Activated CD4-positive, alpha-beta T cell treated with anti-CD3 and anti-CD28 coated beads, Interleukin-2, amount 10 ng/mL, durations not matched to agents 24 days and 14 days (primary cell): Measurements from ENCODE around the gene CDC42EP5. TPM values are rescaled to one million over a fixed set of nuclear protein-coding genes. Genes with fewer than 3 reads are reported as not detected.
"Not testable (repeated sequence)": the region's sequence is repeated elsewhere in the genome, so short reads cannot be mapped to it uniquely, and the experiment has no call there.

ENCODE experiments used
- DNase-seq: peaks from one replicate; pipeline ENCODE4 v3.0.0; 2022
- H3K27ac Mint-ChIP-seq: one replicate; pipeline ENCODE4 v1.8.0; 2022; ENCODE audit warnings: mild to moderate bottlenecking, mixed read lengths
- H3K27me3 Mint-ChIP-seq: one replicate; pipeline ENCODE4 v1.8.0; 2022; ENCODE audit warnings: mixed read lengths
- H3K36me3 Mint-ChIP-seq: one replicate; pipeline ENCODE4 v1.8.0; 2022; ENCODE audit warnings: low read depth, mild to moderate bottlenecking, mixed read lengths
- H3K4me1 Mint-ChIP-seq: one replicate; pipeline ENCODE4 v1.8.0; 2021; ENCODE audit warnings: mixed read lengths
- H3K4me3 Mint-ChIP-seq: one replicate; pipeline ENCODE4 v1.8.0; 2022; ENCODE audit warnings: mild to moderate bottlenecking, moderate library complexity, mixed read lengths
- H3K9me3 Mint-ChIP-seq: one replicate; pipeline ENCODE4 v1.8.0; 2021; ENCODE audit warnings: mixed read lengths
- intact Hi-C: fragments of 100-400 bp; cut with micrococcal nuclease; formaldehyde crosslinking; loops from one replicate; pipeline ENCODE4 v1.15.1; 2023
- total RNA-seq: library from RNA; stranded (reverse); gene quantifications from 2 replicates; pipeline ENCODE4 v1.2.3, GENCODE V29; 2022

The CDC42EP5 gene
- total RNA-seq, 1 donor from 2014 or later: 0.61 TPM

GRCh38 chr19:54454781-54455675, 18.1 kb downstream of the CDC42EP5 start:
- H3K36me3 Mint-ChIP-seq: peaks cover 77% of the 10 kb centered on the region
- no peaks in the 10 kb centered on the region for H3K9me3 Mint-ChIP-seq
- no peak overlapping the region for H3K4me3 Mint-ChIP-seq
- H3K27me3 Mint-ChIP-seq: no peaks in the 10 kb centered on the region
- intact Hi-C loops: no loop called here
- no peak for DNase-seq
- H3K4me1 Mint-ChIP-seq: peaks cover 24% of the 10 kb centered on the region
- no peak overlapping the region for H3K27ac Mint-ChIP-seq

DNA sequence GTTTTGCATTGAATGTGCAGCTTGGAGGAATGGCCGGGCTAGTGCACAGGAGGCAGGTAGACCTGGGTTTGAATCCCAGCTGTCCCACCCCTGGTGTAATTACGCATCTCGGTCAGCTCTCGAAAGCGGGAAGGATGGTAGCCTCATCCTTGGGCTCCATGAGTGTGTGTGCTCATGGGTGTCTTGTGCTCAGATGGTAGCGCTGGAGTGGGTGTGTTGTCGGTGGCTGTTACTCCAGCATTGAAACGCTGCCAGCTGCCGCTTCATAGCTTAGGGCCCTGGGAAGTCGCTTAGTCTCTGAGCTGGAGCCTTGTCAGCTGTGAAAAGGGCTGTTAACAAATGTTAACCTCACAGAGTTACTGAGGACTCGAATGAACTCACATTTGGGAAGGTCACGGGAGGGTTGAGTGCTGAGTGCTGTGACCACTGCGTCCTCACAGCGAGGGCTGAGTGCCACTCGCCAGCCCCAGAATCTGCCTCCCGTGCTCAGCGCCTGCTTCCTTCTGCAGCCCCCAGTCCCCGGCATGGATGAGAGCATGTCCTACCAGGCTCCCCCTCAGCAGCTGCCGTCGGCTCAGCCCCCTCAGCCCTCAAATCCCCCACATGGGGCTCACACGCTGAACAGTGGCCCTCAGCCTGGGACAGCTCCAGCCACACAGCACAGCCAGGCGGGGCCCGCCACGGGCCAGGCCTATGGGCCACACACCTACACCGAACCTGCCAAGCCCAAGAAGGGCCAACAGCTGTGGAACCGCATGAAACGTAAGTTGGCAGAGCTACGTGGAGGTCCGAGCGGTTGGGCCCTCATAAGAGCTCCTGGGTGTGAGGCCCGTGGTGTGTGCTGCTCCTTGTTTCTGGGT, 18.9 kb downstream of the CDC42EP5 start:
- DNase-seq: no peak
- Mint-ChIP-seq H3K4me1 (peaks cover 22% of the 10 kb centered on the region), H3K27ac (no peak overlapping the region), H3K27me3 (no peaks in the 10 kb centered on the region), H3K9me3 (no peaks in the 10 kb centered on the region), H3K36me3 (peaks cover 75% of the 10 kb centered on the region), H3K4me3 (no peak overlapping the region)
- intact Hi-C loops: no loop called here

GRCh38 chr19:54452626-54453025, 20.5 kb downstream of the CDC42EP5 start:
- no peaks in the 10 kb centered on the region for H3K9me3 Mint-ChIP-seq
- H3K27me3 Mint-ChIP-seq: peaks cover 2% of the 10 kb centered on the region
- intact Hi-C loops: no loop called here
- DNase-seq: no peak
- H3K27ac Mint-ChIP-seq: no peak overlapping the region
- H3K4me3 Mint-ChIP-seq: no peak overlapping the region
- H3K4me1 Mint-ChIP-seq: peaks cover 23% of the 10 kb centered on the region
- peaks cover 69% of the 10 kb centered on the region for H3K36me3 Mint-ChIP-seq

- Mint-ChIP-seq H3K27me3 (peaks cover 2% of the 10 kb centered on the region), H3K4me3 (no peak overlapping the region), H3K4me1 (peaks cover 27% of the 10 kb centered on the region), H3K27ac (no peak overlapping the region), H3K9me3 (no peaks in the 10 kb centered on the region), H3K36me3 (peaks cover 69% of the 10 kb centered on the region)
- intact Hi-C loops: no loop called here
- DNase-seq: no peak
These were observed 21.1 kb downstream of the CDC42EP5 start for GRCh38 chr19:54451997-54452396.

DNA sequence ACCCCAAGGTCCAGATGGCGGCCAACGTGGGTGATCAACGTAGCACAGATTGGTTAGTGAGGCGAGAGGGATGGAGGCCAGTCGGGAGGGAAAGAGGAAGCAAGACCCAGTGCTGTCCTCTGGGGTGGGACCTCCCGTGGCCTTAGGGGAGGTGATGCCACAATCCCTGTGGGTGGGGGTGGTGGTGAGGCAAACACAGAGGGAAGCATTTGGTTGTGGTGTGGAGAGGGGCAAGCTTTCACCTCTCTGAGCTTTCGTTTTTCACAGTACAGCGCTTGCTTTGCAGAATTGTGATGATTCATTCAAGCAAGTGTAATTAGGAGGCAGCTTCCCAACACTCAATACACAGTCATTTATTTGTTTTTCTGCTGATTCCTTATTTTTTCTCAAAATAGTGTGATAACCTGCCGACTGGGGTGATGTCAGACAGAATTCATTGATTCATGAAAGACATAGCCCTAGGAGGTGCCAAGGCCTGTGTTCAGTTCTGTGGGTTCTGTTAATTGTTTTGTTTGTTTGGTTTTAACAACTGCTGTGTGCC, 21.7 kb downstream of the CDC42EP5 start:
- no peak for DNase-seq
- H3K36me3 Mint-ChIP-seq: peaks cover 69% of the 10 kb centered on the region
- H3K9me3 Mint-ChIP-seq: no peaks in the 10 kb centered on the region
- peaks cover 30% of the 10 kb centered on the region for H3K4me1 Mint-ChIP-seq
- H3K27me3 Mint-ChIP-seq: peaks cover 2% of the 10 kb centered on the region
- peak overlapping the region; percentile 96 for H3K4me3 Mint-ChIP-seq
- intact Hi-C loops: no loop called here
- H3K27ac Mint-ChIP-seq: no peak overlapping the region

GRCh38 chr19:54449701-54450069, 23.4 kb downstream of the CDC42EP5 start:
- DNase-seq: no peak
- Mint-ChIP-seq H3K9me3 (no peaks in the 10 kb centered on the region), H3K4me3 (peak overlapping the region; percentile 96), H3K4me1 (peaks cover 31% of the 10 kb centered on the region), H3K36me3 (peaks cover 62% of the 10 kb centered on the region), H3K27ac (peak overlapping the region; percentile 100), H3K27me3 (peaks cover 2% of the 10 kb centered on the region)
- intact Hi-C loops: loop anchor here (1.0 to 10.0 kb wide), 3 partner anchors 14 to 287 kb away; partner anchors contain the start of genes LENG9 and RPS9

GRCh38 chr19:54448774-54449700, 24.1 kb downstream of the CDC42EP5 start, which contains the start of gene LENG8:
TSS of gene LENG8 (plus strand) at chr19:54449199. CDS start at chr19:54451345, 2,146 bp downstream.
- H3K9me3 Mint-ChIP-seq: no peaks in the 10 kb centered on the region
- H3K36me3 Mint-ChIP-seq: peaks cover 60% of the 10 kb centered on the region
- peak within 1 kb of the TSS; percentile 100 for H3K27ac Mint-ChIP-seq
- DNase-seq: peak; percentile 99
- H3K4me1 Mint-ChIP-seq: peaks cover 31% of the 10 kb centered on the region
- intact Hi-C loops: loop anchor here (1.0 to 10.0 kb wide), 3 partner anchors 14 to 287 kb away; partner anchors contain the start of genes LENG9 and RPS9
- peak within 1 kb of the TSS; percentile 96 for H3K4me3 Mint-ChIP-seq
- peaks cover 2% of the 10 kb centered on the region for H3K27me3 Mint-ChIP-seq

DNA sequence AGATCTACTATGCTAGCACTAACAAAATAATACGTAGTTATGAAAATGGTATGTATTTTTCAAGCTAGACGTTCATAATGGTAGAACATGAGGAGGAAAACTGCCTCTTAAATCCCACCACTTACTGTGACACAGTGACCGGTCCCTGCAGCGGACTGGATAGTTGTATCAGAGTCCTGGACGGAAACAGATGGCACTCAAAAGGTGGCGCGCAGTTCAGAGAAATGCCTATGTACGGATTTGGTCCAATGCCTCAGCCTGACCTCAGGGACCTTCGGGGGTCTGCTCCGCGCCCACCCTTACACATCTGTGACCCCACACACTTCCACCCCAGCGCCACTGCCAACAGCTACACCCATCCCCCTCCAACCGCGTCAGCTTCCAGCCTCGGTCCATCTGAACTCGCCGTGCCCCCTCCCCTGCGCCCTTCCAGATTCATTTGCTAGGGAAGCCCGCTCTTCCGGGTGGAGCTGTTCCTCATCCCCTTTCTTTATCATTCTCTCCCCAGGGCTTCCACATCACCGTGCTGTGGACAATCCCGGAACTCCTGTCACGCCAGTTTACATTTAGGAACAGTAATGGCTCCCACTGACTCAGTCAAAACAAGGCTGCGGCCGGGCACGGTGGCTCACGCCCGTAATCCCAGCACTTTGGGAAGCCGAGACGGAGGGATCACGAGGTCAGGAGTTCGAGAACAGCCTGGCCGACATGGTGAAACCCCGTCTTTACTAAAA, 24.9 kb downstream of the CDC42EP5 start:
- peak; percentile 82 for DNase-seq
- intact Hi-C loops: loop anchor here (5.0 to 10.0 kb wide), 2 partner anchors 243 to 286 kb away; partner anchors contain the start of gene RPS9
- H3K4me1 Mint-ChIP-seq: peaks cover 32% of the 10 kb centered on the region
- H3K27me3 Mint-ChIP-seq: peaks cover 2% of the 10 kb centered on the region
- H3K4me3 Mint-ChIP-seq: peak overlapping the region; percentile 96
- H3K27ac Mint-ChIP-seq: peak overlapping the region; percentile 100
- no peaks in the 10 kb centered on the region for H3K9me3 Mint-ChIP-seq
- H3K36me3 Mint-ChIP-seq: peaks cover 55% of the 10 kb centered on the region

DNA sequence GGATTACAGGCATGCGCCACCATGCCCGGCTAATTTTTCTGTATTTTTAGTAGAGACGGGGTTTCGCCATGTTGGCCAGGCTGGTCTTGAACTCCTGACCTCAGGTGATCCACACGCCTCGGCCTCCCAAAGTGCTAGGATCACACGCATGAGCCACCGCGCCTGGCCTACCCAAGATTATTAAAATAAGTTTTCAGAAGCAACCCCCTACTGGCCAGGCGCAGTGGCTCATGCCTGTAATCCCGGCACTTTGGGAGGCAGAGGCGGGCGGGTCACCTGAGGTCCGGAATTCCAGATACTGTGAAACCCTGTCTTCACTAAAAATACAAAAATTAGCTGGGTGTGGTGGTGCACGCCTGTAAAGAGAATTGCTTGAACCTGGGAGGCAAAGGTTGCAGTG, 26.7 kb downstream of the CDC42EP5 start:
- H3K36me3 Mint-ChIP-seq: peaks cover 49% of the 10 kb centered on the region
- not testable (repeated sequence) for DNase-seq, H3K27me3 Mint-ChIP-seq, H3K9me3 Mint-ChIP-seq, H3K27ac Mint-ChIP-seq, H3K4me3 Mint-ChIP-seq
- intact Hi-C loops: loop anchor here (5.0 to 10.0 kb wide), 2 partner anchors 242 to 284 kb away; partner anchors contain the start of gene RPS9
- H3K4me1 Mint-ChIP-seq: peaks cover 30% of the 10 kb centered on the region

GRCh38 chr19:54444737-54445136, 28.4 kb downstream of the CDC42EP5 start:
- Mint-ChIP-seq H3K36me3 (peaks cover 42% of the 10 kb centered on the region), H3K4me3 (no peak overlapping the region), H3K27me3 (peaks cover 2% of the 10 kb centered on the region), H3K27ac (no peak overlapping the region), H3K4me1 (peaks cover 19% of the 10 kb centered on the region), H3K9me3 (no peaks in the 10 kb centered on the region)
- intact Hi-C loops: loop anchor here (5.0 to 10.0 kb wide), 2 partner anchors 240 to 282 kb away; partner anchors contain the start of gene RPS9
- no peak for DNase-seq

- H3K27me3 Mint-ChIP-seq: no peaks in the 10 kb centered on the region
- no peak overlapping the region for H3K27ac Mint-ChIP-seq
- H3K9me3 Mint-ChIP-seq: no peaks in the 10 kb centered on the region
- H3K4me3 Mint-ChIP-seq: no peak overlapping the region
- intact Hi-C loops: loop anchor here (10.0 kb wide), 1 partner anchor 236 kb away; the partner anchor contains the start of gene RPS9
- H3K36me3 Mint-ChIP-seq: peaks cover 35% of the 10 kb centered on the region
- DNase-seq: no peak
- H3K4me1 Mint-ChIP-seq: peaks cover 11% of the 10 kb centered on the region
These were observed 32.5 kb downstream of the CDC42EP5 start for GRCh38 chr19:54440641-54441040.

DNA sequence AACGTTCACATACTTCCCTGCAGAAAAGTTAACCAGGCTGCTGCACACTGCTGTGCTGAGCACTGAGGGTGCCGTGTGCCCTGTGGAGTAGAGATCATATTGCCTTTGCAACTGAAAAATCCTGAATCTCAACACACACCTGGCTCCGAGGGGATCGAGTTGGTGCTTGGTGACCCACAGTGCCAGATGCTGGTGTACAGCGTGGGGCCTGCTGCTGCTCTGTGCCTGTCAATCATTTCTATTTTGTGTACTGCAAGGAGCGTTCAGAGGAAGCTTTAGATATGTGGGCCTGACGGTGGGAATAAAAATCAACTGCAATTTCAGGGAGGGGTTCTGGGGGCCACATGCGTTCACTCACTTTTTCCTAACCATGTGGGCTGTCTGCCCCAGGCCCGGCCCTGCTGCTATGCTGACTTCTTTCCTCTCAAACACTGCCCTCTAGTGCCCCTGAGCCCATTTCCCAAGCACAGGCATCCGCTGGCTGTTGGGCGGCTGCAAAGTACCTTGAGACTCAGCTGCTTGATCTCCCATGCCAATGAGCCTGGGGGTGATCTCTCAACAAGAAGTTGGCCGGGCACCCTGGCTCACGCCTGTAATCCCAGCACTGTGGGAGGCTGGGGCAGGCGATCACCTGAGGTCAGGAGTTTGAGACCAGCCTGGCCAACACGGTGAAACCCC, 33.8 kb downstream of the CDC42EP5 start:
- peaks cover 16% of the 10 kb centered on the region for H3K4me1 Mint-ChIP-seq
- H3K9me3 Mint-ChIP-seq: no peaks in the 10 kb centered on the region
- H3K36me3 Mint-ChIP-seq: peaks cover 28% of the 10 kb centered on the region
- no peak overlapping the region for H3K4me3 Mint-ChIP-seq
- peak; percentile 77 for DNase-seq
- no peaks in the 10 kb centered on the region for H3K27me3 Mint-ChIP-seq
- intact Hi-C loops: no loop called here
- H3K27ac Mint-ChIP-seq: no peak overlapping the region
